SH-SY5Y (cell line): Measurements from ENCODE around the gene S100Z.

Experiments
- GATA2 ChIP-seq: IDR thresholded peaks from 2 replicates; pipeline ENCODE4 v1.6.1; 2011; ENCODE audit warnings: mild to moderate bottlenecking, low read depth, low read length
- GATA3 ChIP-seq: IDR thresholded peaks from 2 replicates; pipeline ENCODE4 v1.6.1; 2011; ENCODE audit warnings: low read depth, mild to moderate bottlenecking, low read length, moderate library complexity

DNA sequence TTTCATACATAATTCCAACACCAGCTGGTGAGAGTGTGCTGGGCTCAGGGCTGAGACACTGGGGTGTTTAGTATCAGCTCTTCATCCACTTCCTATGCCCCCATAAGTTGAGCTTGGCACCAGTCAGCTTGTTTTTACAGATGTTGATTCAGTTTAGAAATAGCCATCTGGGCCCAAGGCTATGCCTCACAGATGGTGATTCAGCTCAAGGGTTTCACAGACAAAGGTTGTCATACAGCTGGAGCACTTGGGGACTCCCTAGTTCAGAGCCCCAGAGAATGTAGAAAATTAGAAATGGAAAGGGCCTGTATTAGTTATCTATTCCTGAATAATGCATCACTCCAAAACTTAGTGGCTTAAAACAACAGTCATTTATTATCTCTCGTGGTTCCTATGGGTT lies 92.8 kb downstream of the S100Z start:
- TF ChIP-seq GATA2, result no peak
- TF ChIP-seq GATA3, result no peak
